Stomach smooth muscle (tissue), 2 donors: ENCODE data around the gene ZNF486.
"Not testable (repeated sequence)": the region's sequence is repeated elsewhere in the genome, so short reads cannot be mapped to it uniquely, and the experiment has no call there.

Experiments
- H3K27ac ChIP-seq: one replicate; pipeline ENCODE4 v1.7.0; 2013; ENCODE audit warnings: mild to moderate bottlenecking, low read length, inconsistent platforms
- H3K27me3 ChIP-seq, 2 donors: one replicate each; pipeline ENCODE4 v1.7.0; 2013; ENCODE audit warnings: low read length in 2 of 2; ENCODE audit not compliant: insufficient read depth in 2 of 2, control insufficient read depth in 1 of 2
- H3K36me3 ChIP-seq, 2 donors: one replicate each; pipeline ENCODE4 v1.7.0; 2013; ENCODE audit warnings: low read length in 2 of 2; ENCODE audit not compliant: control insufficient read depth in 2 of 2, insufficient read depth in 2 of 2
- H3K4me1 ChIP-seq: one replicate; pipeline ENCODE4 v1.7.0; 2013; ENCODE audit warnings: low read length; ENCODE audit not compliant: control insufficient read depth, insufficient read depth
- H3K4me3 ChIP-seq, 2 donors: one replicate each; pipeline ENCODE4 v1.7.0; 2013; ENCODE audit warnings: low read length in 2 of 2
- H3K9ac ChIP-seq, 2 donors: one replicate each; pipeline ENCODE4 v1.7.0; 2013; ENCODE audit warnings: low read length in 2 of 2, mild to moderate bottlenecking in 1 of 2
- H3K9me3 ChIP-seq, 2 donors: one replicate each; pipeline ENCODE4 v1.7.0; 2013; ENCODE audit warnings: low read length in 2 of 2; ENCODE audit not compliant: control insufficient read depth in 2 of 2
- donor health status: healthy.
- donor health status: Pancreatic carcinoma.

ZNF486 gene

DNA sequence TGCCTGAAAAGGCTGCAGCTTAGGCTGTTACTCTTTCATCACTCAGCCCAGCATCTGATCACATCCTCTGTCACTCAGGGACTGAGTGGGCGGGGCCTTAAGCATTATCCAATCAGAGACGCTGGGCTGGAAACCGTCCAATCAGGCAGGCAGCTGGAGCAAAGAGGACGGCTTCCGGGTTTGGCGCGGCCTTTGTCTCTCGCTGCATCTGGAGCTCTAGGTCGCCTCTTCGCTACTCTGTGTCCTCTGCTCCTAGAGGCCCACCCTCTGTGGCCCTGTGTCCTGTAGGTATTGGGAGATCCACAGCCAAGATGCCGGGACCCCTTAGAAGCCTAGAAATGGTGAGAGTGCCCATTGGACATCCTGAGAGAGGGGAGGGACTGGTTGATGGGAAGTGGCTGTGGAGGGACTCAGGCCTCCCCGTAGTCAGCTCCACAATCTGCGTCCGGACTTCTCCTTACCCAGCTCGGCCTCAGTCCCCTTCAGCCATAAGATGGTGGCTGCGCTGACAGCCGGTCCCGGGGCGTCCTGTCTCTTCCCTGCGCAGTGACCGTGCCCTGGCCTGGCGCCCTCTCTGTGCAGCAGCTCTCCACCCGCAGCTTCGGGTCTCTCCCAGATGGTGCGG lies at the start of gene ZNF486:
Gene ZNF486, plus strand, starts transcription at position 195 of the 625 bp plus-strand sequence. Its CDS starts 117 bp downstream, at position 312.
- Histone ChIP-seq H3K36me3 (no peaks in the 10 kb centered on the region), H3K9me3 (no peaks in the 10 kb centered on the region), H3K27ac (no peak within 1 kb of the TSS)

DNA sequence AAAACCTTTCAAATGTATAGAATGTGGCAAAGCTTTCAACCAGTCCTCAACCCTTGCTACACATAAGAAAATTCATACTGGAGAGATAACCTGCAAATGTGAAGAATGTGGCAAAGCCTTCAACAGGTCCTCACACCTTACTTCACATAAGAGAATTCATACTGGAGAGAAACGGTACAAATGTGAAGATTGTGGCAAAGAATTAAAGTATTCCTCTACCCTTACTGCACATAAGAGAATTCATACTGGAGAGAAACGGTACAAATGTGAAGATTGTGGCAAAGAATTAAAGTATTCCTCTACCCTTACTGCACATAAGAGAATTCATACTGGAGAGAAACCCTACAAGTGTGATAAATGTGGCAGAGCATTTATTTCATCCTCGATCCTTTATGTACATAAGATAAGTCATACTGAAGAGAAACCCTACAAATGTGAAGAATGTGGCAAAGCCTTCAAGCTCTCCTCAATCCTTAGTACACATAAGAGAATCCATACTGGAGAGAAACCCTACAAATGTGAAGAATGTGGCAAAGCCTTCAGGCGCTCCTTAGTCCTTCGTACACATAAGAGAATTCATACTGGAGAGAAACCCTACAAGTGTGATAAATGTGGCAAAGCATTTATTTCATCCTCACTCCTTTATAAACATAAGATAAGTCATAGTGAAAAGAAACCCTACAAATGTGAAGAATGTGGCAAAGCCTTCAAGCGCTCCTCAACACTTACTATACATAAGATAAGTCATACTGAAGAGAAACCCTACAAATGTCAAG lies 48.8 kb upstream of the ZNF486 start:
- H3K9me3 ChIP-seq = peaks cover 24 to 42% of the 10 kb centered on the region in 2 donors
- not testable (repeated sequence) for H3K27me3 ChIP-seq, H3K4me3 ChIP-seq, H3K9ac ChIP-seq, H3K27ac ChIP-seq, H3K4me1 ChIP-seq, H3K36me3 ChIP-seq

More for the DNA sequence above, at the start of gene ZNF486:
- H3K4me3 ChIP-seq = peak within 1 kb of the TSS; percentile 76 to 97
- no peaks in the 10 kb centered on the region for H3K27me3 ChIP-seq
- peak within 1 kb of the TSS; percentile 61 to 81 for H3K9ac ChIP-seq
- H3K4me1 ChIP-seq = peaks cover 7% of the 10 kb centered on the region

DNA sequence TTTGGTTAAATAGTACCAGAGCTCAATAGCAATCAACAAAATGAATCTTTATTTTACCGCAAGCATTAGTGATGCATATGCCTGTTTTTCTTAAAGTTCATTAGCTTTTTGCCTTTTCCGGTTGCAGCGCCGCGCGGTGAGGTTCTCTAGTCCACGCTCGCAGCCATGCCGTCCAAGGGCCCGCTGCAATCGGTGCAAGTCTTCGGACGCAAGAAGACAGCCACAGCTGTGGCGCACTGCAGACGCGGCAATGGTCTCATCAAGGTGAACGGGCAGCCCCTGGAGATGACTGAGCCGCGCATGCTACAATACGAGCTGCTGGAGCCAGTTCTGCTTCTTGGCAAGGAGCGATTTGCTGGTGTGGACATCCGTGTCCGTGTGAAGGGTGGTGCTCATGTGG lies 42.1 kb upstream of the ZNF486 start:
- no peaks in the 10 kb centered on the region for H3K4me1 ChIP-seq
- peaks cover 2% of the 10 kb centered on the region in 2 donors for H3K36me3 ChIP-seq
- H3K27ac ChIP-seq = no peak overlapping the region
- H3K9me3 ChIP-seq = peaks cover 13 to 24% of the 10 kb centered on the region in 2 donors
- no peak overlapping the region for H3K4me3 ChIP-seq
- H3K27me3 ChIP-seq = no peaks in the 10 kb centered on the region
- no peak overlapping the region for H3K9ac ChIP-seq

DNA sequence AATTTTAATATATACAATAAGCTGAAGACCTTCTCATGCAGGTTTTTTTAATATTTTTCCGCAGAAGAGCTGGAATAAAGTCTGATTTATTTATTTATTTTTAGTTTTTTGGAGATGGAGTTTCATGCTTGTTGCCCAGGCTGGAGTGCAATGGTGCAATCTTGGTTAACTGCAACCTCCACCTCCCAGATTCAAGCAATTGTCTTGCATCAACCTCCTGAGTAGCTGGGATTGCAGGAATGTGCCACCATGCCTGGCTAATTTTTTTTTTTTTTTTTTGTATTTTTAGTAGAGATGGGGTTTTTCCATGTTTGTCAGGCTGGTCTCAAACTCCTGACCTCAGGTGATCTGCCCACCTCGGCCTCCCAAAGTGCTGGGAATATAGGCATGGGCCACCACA lies 34.1 kb upstream of the ZNF486 start:
- not testable (repeated sequence) for H3K27me3 ChIP-seq, H3K9ac ChIP-seq, H3K4me3 ChIP-seq, H3K36me3 ChIP-seq, H3K27ac ChIP-seq, H3K4me1 ChIP-seq, H3K9me3 ChIP-seq

DNA sequence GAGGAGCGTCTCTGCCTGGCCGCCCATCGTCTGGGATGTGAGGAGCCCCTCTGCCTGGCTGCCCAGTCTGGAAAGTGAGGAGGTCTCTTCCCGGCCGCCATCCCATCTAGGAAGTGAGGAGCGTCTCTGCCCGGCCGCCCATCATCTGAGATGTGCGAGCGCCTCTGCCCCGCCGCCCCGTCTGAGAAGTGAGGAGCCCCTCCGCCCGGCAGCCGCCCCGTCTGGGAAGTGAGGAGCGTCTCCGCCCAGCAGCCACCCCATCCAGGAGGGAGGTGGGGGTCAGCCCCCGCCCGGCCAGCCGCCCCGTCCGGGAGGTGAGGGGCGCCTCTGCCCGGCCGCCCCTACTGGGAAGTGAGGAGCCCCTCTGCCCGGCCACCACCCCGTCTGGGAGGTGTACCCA lies 29.3 kb upstream of the ZNF486 start:
- H3K27ac ChIP-seq, H3K36me3 ChIP-seq, H3K4me3 ChIP-seq, H3K27me3 ChIP-seq, H3K4me1 ChIP-seq, H3K9me3 ChIP-seq, H3K9ac ChIP-seq: not testable (repeated sequence)

DNA sequence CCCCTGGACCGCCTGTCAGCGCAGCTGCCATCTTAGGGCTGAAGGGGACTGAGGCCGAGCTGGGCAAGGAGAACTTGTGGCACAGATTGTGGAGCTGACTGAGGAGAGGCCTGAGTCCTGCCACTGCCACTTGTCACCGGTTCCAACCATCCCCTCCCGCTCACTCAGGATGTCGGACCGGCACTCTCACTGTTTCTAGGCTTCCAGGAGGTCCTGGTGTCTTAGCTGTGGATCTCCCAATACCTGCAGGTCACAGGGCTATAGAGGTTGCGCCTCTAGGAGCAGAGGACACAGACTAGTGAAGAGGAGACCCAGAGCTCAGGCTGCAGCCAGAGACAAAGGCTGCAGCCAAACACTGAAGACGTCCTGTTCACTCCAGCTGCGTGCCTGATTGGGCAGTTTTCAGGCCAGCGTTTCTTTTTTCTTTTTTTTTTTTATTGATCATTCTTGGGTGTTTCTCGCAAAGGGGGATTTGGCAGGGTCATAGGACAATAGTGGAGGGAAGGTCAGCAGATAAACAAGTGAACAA lies 15.3 kb upstream of the ZNF486 start:
- H3K9ac ChIP-seq = no peak overlapping the region

DNA sequence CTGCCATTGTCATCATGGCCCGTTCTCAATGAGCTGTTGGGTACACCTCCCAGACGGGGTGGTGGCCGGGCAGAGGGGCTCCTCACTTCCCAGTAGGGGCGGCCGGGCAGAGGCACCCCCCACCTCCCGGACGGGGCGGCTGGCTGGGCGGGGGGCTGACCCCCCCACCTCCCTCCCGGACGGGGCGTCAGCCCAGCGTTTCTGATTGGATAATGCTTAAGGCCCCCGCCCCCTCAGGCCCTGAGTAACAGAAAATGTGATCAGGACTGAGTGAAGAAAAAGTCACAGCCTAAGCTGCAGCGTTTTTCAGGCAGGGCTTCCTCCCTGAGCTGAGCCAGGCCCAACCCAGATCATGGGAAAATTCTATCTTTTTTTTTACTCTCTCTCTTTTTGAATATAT lies 14.5 kb upstream of the ZNF486 start:
- not testable (repeated sequence) for H3K27me3 ChIP-seq, H3K4me3 ChIP-seq, H3K27ac ChIP-seq, H3K4me1 ChIP-seq, H3K9me3 ChIP-seq, H3K9ac ChIP-seq, H3K36me3 ChIP-seq

More for the DNA sequence above, 15.3 kb upstream of the ZNF486 start:
- Histone ChIP-seq H3K4me1 (no peaks in the 10 kb centered on the region), H3K27ac (no peak overlapping the region), H3K27me3 (no peaks in the 10 kb centered on the region), H3K4me3 (no peak overlapping the region), H3K9me3 (no peaks in the 10 kb centered on the region), H3K36me3 (no peaks in the 10 kb centered on the region)

DNA sequence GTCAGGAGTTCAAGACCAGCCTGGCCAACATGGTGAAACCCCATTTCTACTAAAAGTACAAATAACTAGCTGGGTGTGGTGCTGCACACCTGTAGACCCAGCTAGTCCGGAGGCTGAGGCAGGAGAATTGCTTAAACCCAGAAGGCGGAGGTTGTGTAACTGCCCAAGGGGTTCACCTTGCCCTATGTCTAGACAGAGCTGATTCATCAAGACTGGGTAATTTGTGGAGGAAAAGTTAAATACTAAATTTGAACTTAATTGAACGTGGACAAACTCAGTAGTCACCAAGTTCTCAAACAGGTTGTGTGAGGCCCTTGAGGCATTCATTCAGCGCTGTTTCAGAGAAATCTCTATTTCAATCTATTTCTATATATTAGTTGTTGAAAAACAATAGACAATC lies 13.7 kb upstream of the ZNF486 start:
- no peaks in the 10 kb centered on the region for H3K27me3 ChIP-seq
- H3K27ac ChIP-seq = no peak overlapping the region
- H3K9me3 ChIP-seq = no peaks in the 10 kb centered on the region
- H3K9ac ChIP-seq = no peak overlapping the region
- H3K4me1 ChIP-seq = no peaks in the 10 kb centered on the region
- no peaks in the 10 kb centered on the region for H3K36me3 ChIP-seq
- H3K4me3 ChIP-seq = no peak overlapping the region

DNA sequence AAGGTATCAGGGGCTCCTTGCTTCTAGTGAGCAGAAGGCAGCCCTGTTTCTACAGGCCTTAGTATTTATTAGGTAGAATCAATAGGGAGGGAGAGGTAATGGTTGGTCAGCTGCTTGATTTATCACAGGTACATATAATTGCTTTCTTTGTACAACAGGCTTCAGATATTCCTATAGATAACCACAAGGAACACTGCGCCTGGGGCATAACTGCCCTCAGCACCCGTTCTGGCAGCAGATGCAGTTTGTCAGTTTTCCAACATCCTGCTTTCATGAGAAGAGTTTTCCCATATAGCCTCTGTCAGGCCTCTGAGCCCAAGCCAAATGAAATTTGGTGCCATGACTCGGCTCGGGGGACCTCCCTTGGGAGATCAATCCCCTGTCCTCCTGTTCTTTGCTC lies 12.4 kb upstream of the ZNF486 start:
- Histone ChIP-seq H3K36me3 (no peaks in the 10 kb centered on the region), H3K9me3 (no peaks in the 10 kb centered on the region), H3K4me3 (no peak overlapping the region), H3K27ac (no peak overlapping the region), H3K27me3 (no peaks in the 10 kb centered on the region), H3K9ac (no peak overlapping the region), H3K4me1 (no peaks in the 10 kb centered on the region)

DNA sequence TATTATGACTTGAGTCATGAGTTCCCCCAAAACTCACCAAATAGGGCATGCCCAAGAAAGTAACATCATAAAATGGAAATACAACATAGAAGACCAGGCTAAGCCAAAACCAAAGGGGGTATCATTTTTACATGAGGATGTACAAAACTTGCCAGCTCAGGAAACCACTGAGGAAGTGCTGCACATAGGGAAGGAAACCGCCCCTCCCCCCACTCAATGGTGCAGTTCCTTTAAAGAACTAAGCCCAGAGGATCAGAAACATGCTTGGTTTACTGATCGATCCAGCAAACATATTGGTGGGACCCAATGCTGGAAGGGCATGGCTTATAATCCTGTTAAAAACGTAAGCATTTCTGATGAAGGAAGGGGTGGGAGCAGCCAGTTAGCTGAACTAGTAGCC lies 4.2 kb upstream of the ZNF486 start:
- no peak overlapping the region for H3K4me3 ChIP-seq
- H3K36me3 ChIP-seq = no peaks in the 10 kb centered on the region
- peaks cover 5% of the 10 kb centered on the region for H3K4me1 ChIP-seq
- no peak overlapping the region for H3K9ac ChIP-seq
- H3K9me3 ChIP-seq = no peaks in the 10 kb centered on the region
- H3K27me3 ChIP-seq = no peaks in the 10 kb centered on the region
- H3K27ac ChIP-seq = no peak overlapping the region

DNA sequence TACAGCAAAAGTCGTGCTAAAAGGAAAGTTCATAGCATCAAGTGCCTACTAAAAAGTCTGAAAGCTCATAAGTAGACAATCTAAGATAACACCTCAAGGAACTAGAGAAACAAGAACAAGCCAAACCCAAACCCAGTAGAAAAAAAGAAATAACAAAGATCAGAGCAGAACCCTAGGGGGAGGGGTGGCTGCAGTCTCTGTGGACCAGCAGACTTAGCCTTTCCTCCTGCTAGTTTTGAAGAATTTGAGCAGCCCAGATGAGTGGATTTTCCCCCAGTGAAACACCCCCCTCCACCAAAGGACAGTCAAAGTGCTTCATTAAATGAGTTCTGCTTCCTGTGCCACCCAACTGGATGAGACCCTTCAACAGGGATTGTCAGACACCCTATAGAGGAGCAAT lies 2.6 kb upstream of the ZNF486 start:
- Histone ChIP-seq H3K4me1 (peaks cover 7% of the 10 kb centered on the region), H3K9ac (no peak overlapping the region), H3K27ac (no peak overlapping the region), H3K9me3 (no peaks in the 10 kb centered on the region), H3K4me3 (no peak overlapping the region), H3K27me3 (no peaks in the 10 kb centered on the region), H3K36me3 (no peaks in the 10 kb centered on the region)
